GM12878 (cell line): ENCODE measurements around the gene APCDD1. TPM values are rescaled to one million over a fixed set of nuclear protein-coding genes. Genes with fewer than 3 reads are reported as not detected.

Experiments used
- ATAC-seq: fragments of 200-7000 bp; cut with Tn5 transposase; 3 replicates; pipeline ENCODE4 v1.9.1; 2020; ENCODE audit warnings: mild to moderate bottlenecking, moderate library complexity
- BruUV-seq: library from RNA; stranded (reverse); fragments of 400-500 nt; replicated peaks from 2 replicates; lab custom pipeline; 2021; lab: Mats Ljungman, UMichigan
- CTCF ChIA-PET: fragments of 300-600 bp; sonication (Branson Sonifier 250); formaldehyde crosslinking; extraction: SDS; loops from one replicate; lab custom pipeline; 2021; ENCODE audit warnings: inconsistent platforms; lab: Yijun Ruan, JAX
- POLR2A ChIA-PET: fragments of 350-600 bp; formaldehyde crosslinking; extraction: SDS; loops from one replicate; lab custom pipeline; 2021; ENCODE audit warnings: inconsistent platforms; lab: Charles Lee
- RAD21 ChIA-PET: fragments of 300-600 bp; sonication (Branson Sonifier 250); formaldehyde crosslinking; loops from one replicate; lab custom pipeline; 2023; ENCODE audit warnings: antibody characterized with exemption; ENCODE audit not compliant: unreplicated experiment; lab: Charles Lee
- SMC1A ChIA-PET: fragments of 300-600 bp; sonication (Branson Sonifier 250); formaldehyde crosslinking; loops from one replicate; lab custom pipeline; 2023; ENCODE audit not compliant: unreplicated experiment, uncharacterized antibody; lab: Charles Lee
- DNase-seq: peaks from one replicate; pipeline ENCODE4 v3.0.0-alpha.2; 2011; ENCODE audit warnings: low read depth, low spot score
- FAIRE-seq: peaks from 3 replicates; lab custom pipeline; 2011; peaks lifted over from hg19 to GRCh38; lab: Jason Lieb, UNC
- H2AFZ ChIP-seq: 2 replicates; pipeline ENCODE4 v1.6.0; 2011; ENCODE audit warnings: low read depth, low read length, control low read depth; ENCODE audit not compliant: control insufficient read depth
- H3K27ac ChIP-seq: 2 replicates; pipeline ENCODE4 v1.5.1; 2011; ENCODE audit warnings: control low read depth; ENCODE audit not compliant: control insufficient read depth, insufficient read depth
- H3K27me3 ChIP-seq, 2 experiments: replicated peaks in 1 of 2; 2 replicates each; pipeline versions ENCODE4 v1.6.0 to v1.6.1; 2011; ENCODE audit warnings: low read length in 1 of 2; ENCODE audit not compliant: control insufficient read depth in 2 of 2, insufficient read depth in 2 of 2
- H3K36me3 ChIP-seq, 2 experiments: 2 replicates each; pipeline ENCODE4 v1.5.1; 2011; ENCODE audit warnings: low read length in 1 of 2; ENCODE audit not compliant: control insufficient read depth in 2 of 2, insufficient read depth in 2 of 2
- H3K4me1 ChIP-seq: 2 replicates; pipeline ENCODE4 v1.6.1; 2011; ENCODE audit warnings: mild to moderate bottlenecking, low read length, moderate library complexity, mixed read lengths; ENCODE audit not compliant: control insufficient read depth, insufficient read depth
- H3K4me2 ChIP-seq: 2 replicates; pipeline ENCODE4 v1.6.0; 2011; ENCODE audit warnings: control low read depth; ENCODE audit not compliant: control insufficient read depth, insufficient read depth
- H3K4me3 ChIP-seq: fragments of 200-600 bp; sonication (generic); 2 replicates; pipeline ENCODE4 v1.5.1; 2016
- H3K79me2 ChIP-seq: 2 replicates; pipeline ENCODE4 v1.6.0; 2011; ENCODE audit warnings: low read length; ENCODE audit not compliant: control insufficient read depth, insufficient read depth
- H3K9ac ChIP-seq: 2 replicates; pipeline ENCODE4 v1.8.0; 2011; ENCODE audit warnings: low read length, control low read depth, mixed read lengths; ENCODE audit not compliant: control insufficient read depth, insufficient read depth
- H3K9me3 ChIP-seq: replicated peaks from 3 replicates; pipeline ENCODE4 v1.5.1; 2011; ENCODE audit warnings: mild to moderate bottlenecking, low read length; ENCODE audit not compliant: control insufficient read depth, insufficient read depth
- H4K20me1 ChIP-seq: 2 replicates; pipeline ENCODE4 v1.6.0; 2011; ENCODE audit not compliant: control insufficient read depth, insufficient read depth
- CEBPB ChIP-seq, 2 experiments: fragments of 150-350 bp in 1 of 2; IDR thresholded peaks; 2 replicates each; pipeline ENCODE4 v1.6.1; 2012 to 2014; ENCODE audit warnings: low read depth in 2 of 2, low read length in 2 of 2, borderline replicate concordance in 1 of 2, inconsistent platforms in 1 of 2
- CHD1 ChIP-seq: IDR thresholded peaks from 2 replicates; pipeline ENCODE4 v1.6.1; 2012; ENCODE audit warnings: low read depth, low read length, improper control_type of control experiment
- NFYA ChIP-seq: IDR thresholded peaks from 2 replicates; pipeline ENCODE4 v1.6.1; 2011; ENCODE audit warnings: low read depth, mild to moderate bottlenecking, low read length, improper control_type of control experiment, borderline replicate concordance
- WRNIP1 ChIP-seq: IDR thresholded peaks from 2 replicates; pipeline ENCODE4 v1.6.1; 2011; ENCODE audit warnings: low read depth, low read length, improper control_type of control experiment, borderline replicate concordance
- ZBTB40 ChIP-seq: fragments of 450-650 bp; IDR thresholded peaks from 2 replicates; pipeline ENCODE4 v1.6.1; 2016; ENCODE audit warnings: mild to moderate bottlenecking, moderate library complexity, borderline replicate concordance
- WGBS: methylation state at CpG from one replicate; pipeline ENCODE4 v1.1.6; 2016; ENCODE audit warnings: low lambda C conversion rate; ENCODE audit not compliant: insufficient replicate concordance, insufficient coverage; ENCODE audit errors: missing lambda C conversion rate; 5-methylcytosine and 5-hydroxymethylcytosine counted together
- in situ Hi-C: fragments of 300-500 bp; cut with MboI; formaldehyde crosslinking; loops from 9 replicates; pipeline ENCODE4 v1.14.3; 2018; ENCODE audit warnings: mixed read lengths
- intact Hi-C: fragments of 100-400 bp; cut with micrococcal nuclease; formaldehyde crosslinking; loops from one replicate; pipeline ENCODE4 v1.14.2; 2022; ENCODE audit not compliant: unreplicated experiment
- polyA plus RNA-seq, 11 experiments: library from polyadenylated mRNA; depleted of rRNA in 4 of 11; unstranded in 6 of 11; stranded (reverse) in 5 of 11; fragments of >200 nt; fragmentation: Nextera tagmentation in 4 of 11; fragmentation: Illumina TruSeq in 1 of 11; extraction: Ambion mirVana in 4 of 11; extraction: Trizol in 1 of 11; gene quantifications; 1 replicate in 1 of 11; 2 replicates in 10 of 11; pipeline versions ENCODE4 v1.2.1 to v1.2.3, GENCODE V29; 2011 to 2016; ENCODE audit warnings: inconsistent platforms in 2 of 11, missing spikeins in 2 of 11, low read depth in 1 of 11
- total RNA-seq, 4 experiments: library from RNA; depleted of rRNA in 3 of 4; stranded (reverse); fragments of >200 nt in 3 of 4; fragmentation: Illumina TruSeq in 1 of 4; extraction: Trizol in 1 of 4; gene quantifications; 2 replicates each; pipeline versions ENCODE4 v1.2.1 to v1.2.3, GENCODE V29; 2013 to 2021

The APCDD1 gene
- total and polyA plus RNA-seq, 10 of the 15 experiments (the other 5 are each of a cell fraction or from before 2014, with no cell fraction given), result not detected

DNA sequence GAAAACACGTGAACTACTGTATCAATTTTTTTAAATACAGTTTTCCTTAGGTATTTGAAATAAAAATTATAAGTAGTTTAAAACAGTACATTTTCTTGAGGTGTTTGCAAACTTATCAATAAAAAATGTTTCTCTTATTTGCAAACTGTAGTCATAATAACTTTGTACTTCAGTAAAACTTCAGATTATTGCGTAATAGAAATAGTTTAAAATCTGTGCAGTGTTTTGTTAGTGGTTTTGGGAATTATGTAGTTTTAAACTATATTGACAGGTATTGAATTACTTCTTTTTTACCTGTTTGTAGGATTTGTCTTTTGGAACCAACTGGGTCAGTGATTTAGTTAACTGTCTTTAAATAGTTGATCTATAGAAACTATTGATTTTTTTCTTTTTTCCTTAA, 78.7 kb downstream of the APCDD1 start:
- in situ Hi-C loops (no loop called here), intact Hi-C loops (no loop called here)
- CTCF ChIA-PET, result interaction anchor here (2.3 kb wide), 1 partner anchor 27 kb away, joined by 12 read pairs; no protein-coding TSS in a partner anchor
- 92% methylated on average over 2 of the region's 2 CpGs for WGBS
- H4K20me1 ChIP-seq, result no peaks in the 10 kb centered on the region
- H3K36me3 ChIP-seq, result peaks cover 0 to 5% of the 10 kb centered on the region in 2 experiments; a peak in 2 of 4 replicates
- peaks cover 40% of the 10 kb centered on the region for H3K79me2 ChIP-seq
- H3K4me1 ChIP-seq, result peaks cover 6% of the 10 kb centered on the region
- FAIRE-seq (no peak), ATAC-seq (no peak), DNase-seq (no peak)
- SMC1A ChIA-PET, result interaction anchor here (2.0 kb wide), 1 partner anchor 561 kb away, joined by 5 read pairs; no protein-coding TSS in a partner anchor
- H3K9me3 ChIP-seq, result no peaks in the 10 kb centered on the region
- no peaks in the 10 kb centered on the region for H3K27me3 ChIP-seq
- no peak overlapping the region for H2AFZ ChIP-seq
- H3K27ac ChIP-seq, result no peak overlapping the region
- no peak overlapping the region for H3K9ac ChIP-seq
- no peak overlapping the region for H3K4me2 ChIP-seq
- H3K4me3 ChIP-seq, result no peak overlapping the region
- POLR2A ChIA-PET, result no interaction called here
- no TSS peak for BruUV-seq
- RAD21 ChIA-PET, result no interaction called here
- no peak for TF ChIP-seq CHD1
- TF ChIP-seq CEBPB (IDR thresholded peaks at IDR 0.05; ENCODE audit: borderline replicate concordance in 1 of 2, low read depth in 2 of 2, low read length in 2 of 2), result no peak; a peak in 1 of 4 replicates
- TF ChIP-seq ZBTB40, result no peak
- no peak for TF ChIP-seq WRNIP1
- no peak for TF ChIP-seq NFYA
- TF ChIP-seq, all 136 proteins: peak for 0
